Erythroblast (primary cell): ENCODE measurements around the gene HK2.

Experiments
- DNase-seq, 2 experiments: peaks; one replicate each; lab custom pipeline; 2025; lab: John Stamatoyannopoulos, UW
- GATA1 ChIP-seq: IDR thresholded peaks from 2 replicates; pipeline ENCODE4 v1.6.1; 2011; ENCODE audit warnings: low read depth, mild to moderate bottlenecking, control low read depth, low read length, moderate library complexity
- POLR2A ChIP-seq: IDR thresholded peaks from 2 replicates; pipeline ENCODE4 v1.6.1; 2011; ENCODE audit warnings: mild to moderate bottlenecking, low read length

The HK2 gene

DNA sequence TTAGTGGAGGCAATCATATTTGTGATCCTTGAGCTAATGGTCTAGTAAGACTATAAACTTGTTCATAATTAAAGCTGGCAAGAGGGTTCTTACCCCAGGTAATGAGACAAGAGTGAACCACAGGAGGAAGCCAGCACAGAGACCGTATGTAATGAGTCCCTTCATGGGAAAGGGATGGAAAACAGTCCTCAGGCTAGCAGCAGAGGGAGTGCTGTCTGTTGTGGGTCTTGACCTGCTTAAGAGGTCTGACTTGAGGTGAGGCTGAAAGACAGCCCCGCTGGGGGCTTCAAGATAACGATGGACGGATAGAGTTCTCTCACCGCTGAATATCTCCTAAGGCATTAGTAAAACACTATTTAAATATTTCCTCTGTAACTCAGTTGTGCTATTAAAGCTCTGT is 108.3 kb downstream of the HK2 start:
- no peak for TF ChIP-seq GATA1
- no peak for TF ChIP-seq POLR2A
- no peak for DNase-seq
